Amniotic epithelial cell (primary cell): Measurements from ENCODE around the gene LIMCH1.
A peak's percentile ranks its signal among the peaks of the same experiment; 100 is the strongest.

ENCODE experiments used
- DNase-seq: peaks from one replicate; pipeline ENCODE4 v3.0.0-alpha.2; 2010; ENCODE audit warnings: low read depth

Gene LIMCH1

DNA sequence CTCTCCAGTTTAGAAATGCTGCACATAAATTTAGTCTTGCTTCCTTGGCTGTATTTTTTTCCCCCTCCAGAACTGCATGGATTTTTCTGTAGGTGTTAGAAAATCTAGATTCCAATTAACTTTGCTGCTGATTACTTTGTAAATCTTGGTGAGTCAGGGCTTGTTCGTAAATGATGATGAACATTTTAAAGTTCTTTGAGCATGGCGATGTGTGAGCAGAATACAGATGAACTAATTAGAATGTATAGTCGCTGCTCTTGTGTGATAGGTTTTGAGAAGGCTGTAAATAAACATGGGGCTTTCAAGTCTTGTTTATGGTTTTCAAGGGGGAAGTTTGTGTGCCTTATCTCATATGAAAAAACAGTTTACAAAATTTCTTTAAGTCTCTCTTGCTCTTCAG is 23.3 kb downstream of the LIMCH1 start:
- no peak for DNase-seq

DNA sequence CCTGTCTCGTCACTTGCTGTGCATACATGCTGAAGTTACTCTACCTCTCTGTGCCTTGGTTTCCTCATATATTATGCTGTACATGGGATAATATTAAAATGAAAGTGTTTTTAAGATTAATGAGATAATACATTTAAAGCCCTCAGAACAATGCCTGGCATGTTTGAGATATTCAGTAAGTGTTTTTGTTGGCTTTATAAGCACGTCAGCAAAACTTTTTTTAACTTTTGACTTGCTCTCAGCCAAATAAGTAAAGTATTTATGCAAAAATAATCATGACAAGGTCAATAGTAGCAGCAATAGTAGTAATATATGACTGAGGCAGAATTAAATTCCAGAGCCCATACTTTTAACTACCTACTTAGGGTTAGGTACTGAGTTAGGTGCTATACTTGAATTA is 29.2 kb downstream of the LIMCH1 start:
- DNase-seq, result no peak

DNA sequence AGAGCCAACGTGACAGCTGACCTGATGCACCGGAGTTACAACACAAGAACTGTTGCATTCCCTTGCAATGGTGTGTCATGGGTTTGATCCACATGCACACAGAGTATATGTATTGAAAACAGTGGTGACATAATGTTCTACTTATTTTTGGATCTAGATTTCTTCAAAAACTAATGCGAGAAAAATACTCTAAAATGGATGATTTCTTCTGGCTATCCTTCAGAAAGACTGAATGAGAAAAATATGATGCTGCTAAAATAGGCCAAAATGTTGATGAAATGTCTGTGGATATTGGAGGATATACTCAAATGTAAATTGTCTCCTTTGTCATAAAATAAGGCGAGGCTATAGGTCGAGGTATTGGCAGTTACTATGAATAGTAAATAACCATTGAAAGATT is 30.4 kb downstream of the LIMCH1 start:
- DNase-seq, result no peak

DNA sequence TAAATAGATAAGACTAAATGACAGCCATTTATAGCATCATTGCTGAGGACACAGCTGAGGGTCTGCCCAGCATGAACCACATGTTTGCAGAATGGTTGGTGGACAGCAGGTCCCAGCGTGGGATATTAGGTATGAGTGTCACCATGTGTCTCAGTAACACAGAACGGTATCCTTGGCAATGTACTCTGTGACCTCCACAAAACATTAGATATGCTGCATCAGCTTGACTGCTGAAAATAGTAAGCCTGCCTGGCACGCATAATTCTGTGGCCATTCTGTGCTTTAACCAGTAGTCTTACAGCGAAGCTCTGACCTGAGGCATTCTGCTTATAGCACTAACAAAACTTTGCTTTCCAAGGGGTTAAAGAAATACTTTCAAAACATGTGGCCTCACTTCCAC is 32.0 kb downstream of the LIMCH1 start:
- DNase-seq, result no peak

DNA sequence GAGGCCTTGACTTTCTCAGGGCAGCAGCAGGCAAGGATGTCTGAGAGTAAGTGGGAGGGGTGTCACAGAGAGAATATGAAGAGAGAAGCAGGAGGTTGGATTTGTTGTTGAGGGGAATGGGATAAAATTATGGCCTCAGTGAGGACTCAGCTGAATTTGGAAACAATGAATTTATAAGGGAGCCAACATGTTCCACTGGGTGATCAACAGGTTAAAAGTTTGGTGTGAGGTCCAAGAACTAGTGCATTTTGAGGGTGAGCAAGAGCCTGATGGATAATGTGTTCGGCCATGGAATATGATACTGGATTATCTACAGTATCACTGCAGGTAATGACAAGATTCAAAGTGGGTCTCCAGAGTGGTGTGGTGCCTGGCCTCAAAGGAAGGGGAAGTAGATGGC is 33.5 kb downstream of the LIMCH1 start:
- DNase-seq, result no peak

DNA sequence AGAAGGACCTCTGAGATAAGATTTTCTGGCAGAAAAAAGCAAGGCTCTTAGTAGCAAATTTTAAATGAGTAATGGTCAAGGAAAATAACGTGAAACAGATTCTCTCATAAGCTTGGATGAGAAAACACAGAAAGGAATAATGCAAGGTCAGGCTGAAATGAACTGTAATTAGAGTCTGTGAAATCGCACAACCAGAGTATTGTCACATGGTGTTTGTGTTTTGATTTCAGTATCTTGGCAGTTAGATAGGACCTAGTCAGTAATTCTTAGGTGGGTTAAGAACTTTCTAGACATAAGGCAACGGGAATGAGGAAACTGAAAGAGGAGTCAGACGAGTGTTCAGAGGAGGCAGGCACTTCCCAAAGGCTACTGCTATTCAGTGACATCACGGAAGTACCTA is 34.6 kb downstream of the LIMCH1 start:
- peak; percentile 87 for DNase-seq

DNA sequence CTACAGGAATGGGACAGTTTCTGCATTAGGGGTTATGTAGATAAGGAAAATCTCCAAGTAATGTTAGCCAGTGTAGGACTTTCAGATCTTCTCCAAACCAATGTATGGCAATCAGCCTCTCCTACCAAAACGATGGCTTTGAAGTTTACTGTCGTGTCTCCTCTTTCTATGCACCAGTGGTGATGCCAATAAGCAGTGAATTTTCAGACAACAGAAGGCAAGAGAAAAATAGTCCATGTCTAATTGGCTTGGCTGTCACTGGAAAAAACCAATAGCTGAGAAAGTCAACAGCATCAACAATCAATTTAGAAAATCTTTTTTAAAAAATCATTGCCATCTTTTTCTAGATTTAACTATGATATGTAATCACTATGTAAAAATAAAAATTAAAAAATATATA is 35.0 kb downstream of the LIMCH1 start:
- DNase-seq, result no peak

DNA sequence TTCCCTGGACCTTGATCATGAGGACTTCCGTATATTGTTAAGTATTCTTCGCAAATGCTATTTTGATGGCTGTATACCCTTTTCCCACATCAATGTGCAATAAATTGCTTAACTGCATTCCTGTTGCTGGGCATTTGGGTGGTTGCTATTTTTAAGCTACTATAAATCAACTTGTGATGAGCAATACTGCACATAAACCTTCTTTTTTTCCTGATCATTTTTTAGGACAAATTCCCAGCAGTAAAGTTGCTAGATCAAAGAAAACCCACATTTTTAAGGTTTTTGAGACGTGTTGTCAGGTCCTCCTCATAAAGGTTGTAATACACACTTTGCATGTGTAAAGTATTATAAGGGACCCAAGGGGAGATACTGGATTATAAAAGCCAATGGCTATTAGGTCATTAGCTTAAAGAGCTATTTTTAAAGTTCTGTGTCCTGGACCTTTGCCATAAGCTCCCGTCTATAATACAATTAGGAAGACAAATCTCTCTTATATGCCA is 35.6 kb downstream of the LIMCH1 start:
- DNase-seq, result peak; percentile 85

DNA sequence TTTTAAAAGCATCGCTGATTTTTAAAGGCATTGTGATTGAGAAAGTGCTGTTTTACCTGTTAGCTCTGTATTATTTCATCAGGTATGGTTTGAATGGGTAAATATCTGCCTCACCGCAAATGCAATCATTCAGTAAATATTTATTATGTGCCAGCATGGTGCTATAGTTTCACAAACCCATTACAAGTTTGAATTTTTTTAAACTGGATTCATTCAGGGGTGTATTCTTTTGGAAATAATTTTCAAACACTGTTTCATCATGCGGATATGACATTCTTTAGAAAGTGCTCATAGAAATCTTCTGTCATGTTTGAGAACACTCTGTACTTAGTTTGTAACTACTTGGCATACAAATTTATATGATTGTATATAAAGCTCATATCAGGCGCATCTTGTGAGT is 37.2 kb downstream of the LIMCH1 start:
- DNase-seq, result peak; percentile 74

DNA sequence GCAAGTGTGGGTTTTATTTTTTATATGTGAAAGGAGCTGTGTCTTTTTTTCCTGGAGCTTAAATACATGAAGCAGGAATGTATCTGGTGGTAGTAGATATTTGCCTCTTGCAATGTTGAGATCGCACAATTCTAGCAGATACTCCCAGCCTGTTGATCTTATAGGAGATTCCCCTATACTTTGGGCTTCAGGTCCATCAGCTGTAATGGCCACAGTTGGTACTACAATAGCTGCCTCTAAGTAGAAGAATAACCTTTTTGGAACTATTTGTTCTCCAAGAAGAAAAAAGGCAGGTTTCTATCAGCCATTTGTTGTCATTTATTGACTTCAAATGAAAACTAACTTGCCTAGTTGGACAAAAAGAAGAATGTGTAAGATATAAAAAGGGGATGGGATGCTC is 37.7 kb downstream of the LIMCH1 start:
- no peak for DNase-seq

DNA sequence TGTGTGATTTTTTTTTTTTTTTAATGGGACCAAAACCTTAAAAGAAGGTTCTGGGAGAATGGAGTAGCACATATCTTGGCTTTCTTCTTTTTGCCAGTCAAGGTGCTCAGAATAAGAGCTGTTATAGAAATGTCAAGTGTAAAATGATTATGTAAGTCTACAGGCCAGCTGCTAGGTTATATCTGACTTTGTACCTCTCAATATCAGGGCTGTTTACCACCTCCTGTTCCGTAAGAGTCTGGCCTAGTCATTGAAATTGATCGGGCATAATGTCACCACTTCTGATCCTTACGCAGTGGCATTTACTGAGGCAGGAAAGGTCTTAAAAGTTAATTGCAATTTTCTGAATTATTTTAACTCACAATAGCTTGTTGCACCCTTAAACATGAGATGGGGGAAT is 41.1 kb downstream of the LIMCH1 start:
- DNase-seq, result no peak

DNA sequence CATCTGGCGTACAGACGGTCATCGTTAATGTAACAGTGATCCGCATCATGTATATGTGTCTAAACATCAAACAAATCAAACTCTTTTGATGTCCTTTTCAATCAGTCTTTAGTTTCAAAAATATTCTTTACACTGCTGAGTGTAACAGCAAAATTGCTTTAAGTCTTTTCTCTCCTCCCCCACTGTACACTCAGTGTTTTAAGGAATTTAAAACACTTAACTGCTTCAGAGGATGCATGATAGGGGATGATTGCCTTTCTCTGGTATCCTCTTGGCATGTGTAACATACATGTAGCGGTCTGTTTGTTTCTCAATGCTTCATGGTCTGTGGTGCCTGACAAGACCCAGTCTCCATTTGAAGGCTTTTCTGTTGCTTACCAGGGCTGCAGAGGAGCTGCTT is 41.6 kb downstream of the LIMCH1 start:
- peak; percentile 63 for DNase-seq

DNA sequence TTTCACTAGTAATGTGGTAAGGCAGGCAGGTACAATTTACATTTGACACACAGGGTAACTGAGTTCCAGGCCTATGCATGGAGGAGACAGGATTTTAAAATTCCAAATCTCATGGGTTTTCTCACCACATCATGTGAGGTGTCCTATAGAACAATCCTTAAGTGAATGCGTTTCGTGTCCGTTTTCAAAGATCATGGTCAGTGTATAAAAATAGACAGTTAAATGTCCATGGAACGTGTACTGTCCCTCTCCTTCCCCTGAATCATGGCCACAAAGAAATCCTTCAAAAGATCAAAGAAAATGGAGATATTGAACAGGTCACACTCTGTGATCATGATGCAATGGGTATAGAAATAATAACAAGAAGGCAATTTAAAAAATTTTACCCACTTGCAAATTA is 42.0 kb downstream of the LIMCH1 start:
- no peak for DNase-seq

DNA sequence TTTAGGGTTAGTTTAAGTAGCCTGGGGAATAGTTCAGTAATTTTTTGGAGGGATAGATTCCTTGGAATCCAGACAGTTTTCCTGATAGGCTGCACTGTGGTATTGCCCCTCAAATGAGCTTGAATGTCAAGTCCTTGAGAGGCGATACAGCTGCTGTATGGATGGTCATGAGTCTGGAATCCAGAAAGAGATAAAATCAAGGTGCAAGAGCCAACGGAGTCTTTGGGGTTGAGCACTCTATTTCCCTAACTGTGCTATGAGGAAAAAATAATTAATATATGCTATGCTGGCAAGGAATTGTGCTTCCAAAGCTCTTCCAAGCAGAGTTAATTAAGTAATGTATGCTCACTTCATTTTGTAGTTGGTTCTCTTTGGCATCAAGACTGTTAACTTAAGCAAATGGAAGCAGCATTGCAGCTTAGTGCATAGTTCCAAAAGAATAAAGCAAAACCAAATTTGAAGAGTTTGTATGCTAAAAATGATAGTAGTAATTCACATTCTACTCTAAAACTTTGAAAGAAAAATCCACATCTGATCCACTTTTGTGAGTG is 48.8 kb downstream of the LIMCH1 start:
- peak; percentile 15 for DNase-seq

DNA sequence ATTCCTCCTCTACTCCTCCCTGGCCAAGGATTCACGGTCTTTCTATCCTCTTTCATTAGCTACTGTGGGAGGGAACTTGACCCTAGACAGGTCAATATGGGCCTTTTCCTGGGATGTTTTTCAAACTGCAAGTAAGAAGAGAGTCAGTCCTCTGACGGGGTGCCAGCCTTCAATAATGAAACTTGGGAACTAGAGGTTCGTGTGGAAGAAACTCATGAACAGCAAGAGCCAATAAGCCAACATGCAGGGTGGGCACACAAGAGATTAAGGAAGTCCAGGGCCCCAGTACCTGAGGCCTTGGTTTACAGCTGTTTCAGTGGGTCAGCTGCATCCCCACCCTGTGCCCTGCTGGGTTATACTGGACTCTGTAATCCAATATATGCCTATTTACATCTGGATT is 49.3 kb downstream of the LIMCH1 start:
- DNase-seq, result no peak

DNA sequence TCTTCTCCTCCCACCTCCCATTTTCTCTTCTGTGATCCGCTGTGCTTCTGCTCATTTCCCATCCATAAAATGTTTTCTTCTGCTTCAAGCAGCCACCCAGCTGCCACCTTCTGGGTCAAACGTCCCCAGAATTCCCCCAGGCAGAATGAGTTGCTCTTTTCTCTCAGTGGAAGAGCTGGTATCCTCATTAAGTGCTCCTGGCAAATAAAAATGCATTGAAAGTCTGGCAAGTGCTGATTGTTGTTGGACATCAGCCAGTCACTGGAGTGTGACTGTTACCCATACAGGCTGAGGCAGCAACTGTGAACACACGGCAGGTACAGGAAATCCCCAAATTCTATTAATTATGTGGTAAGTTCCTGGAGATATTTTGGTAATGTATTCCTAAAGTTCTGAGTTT is 52.6 kb downstream of the LIMCH1 start:
- no peak for DNase-seq

DNA sequence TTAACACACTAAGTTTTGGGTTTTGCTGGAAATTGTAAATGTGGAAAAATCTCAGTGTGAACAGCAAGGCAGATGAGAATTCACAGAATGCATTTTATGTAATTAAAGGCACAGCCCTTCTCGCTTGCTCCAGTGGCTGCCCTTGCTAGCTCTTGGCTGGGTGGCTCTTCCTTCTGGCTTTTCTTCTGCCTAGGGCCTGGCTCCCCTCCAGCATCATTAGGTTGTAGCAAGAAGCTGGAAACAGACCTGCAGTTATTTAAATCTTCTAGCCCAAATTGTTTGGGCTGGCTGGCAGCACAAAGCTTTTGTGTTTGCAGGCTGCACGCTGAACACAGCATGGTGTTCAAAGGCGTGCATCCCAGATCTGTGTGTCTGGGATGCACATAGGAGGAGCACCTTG is 56.5 kb downstream of the LIMCH1 start:
- no peak for DNase-seq

DNA sequence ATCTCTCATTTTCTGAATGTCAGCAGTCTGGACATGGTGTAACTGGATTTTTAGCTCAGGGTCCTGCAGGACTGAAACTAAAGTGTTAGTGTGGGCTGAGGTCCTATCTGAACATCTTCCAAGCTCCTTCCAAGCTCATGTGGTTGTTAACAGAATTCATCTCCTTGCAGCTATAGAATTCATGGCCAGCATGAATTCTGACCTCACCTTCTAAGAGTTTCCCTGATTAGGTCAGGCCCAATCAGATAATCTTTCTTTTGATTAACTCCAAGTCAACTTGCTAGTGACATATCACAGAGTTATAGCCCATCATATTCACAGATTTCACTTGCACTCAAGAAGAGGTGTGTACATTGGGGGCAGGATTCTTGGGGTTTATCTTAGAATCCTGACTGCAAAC is 59.5 kb downstream of the LIMCH1 start:
- DNase-seq, result no peak

DNA sequence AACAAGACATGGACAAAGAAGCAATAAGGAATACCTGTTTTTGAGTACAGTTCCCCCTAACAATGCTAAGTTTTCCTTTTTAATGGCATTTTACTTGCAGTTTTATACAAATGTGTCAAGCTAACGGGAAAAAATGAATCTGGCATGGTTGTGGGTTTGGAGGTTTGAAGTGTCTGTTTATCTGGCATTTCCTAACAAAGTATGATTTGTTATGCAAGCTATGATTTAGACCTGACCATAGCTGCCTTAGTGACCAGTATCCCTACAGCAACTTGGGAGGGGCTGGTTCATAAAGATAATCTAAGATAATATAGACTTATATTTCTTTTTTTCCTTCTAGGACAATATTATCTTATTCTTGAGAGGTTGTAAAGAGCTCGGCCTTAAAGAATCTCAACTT is 60.6 kb downstream of the LIMCH1 start:
- peak; percentile 85 for DNase-seq

DNA sequence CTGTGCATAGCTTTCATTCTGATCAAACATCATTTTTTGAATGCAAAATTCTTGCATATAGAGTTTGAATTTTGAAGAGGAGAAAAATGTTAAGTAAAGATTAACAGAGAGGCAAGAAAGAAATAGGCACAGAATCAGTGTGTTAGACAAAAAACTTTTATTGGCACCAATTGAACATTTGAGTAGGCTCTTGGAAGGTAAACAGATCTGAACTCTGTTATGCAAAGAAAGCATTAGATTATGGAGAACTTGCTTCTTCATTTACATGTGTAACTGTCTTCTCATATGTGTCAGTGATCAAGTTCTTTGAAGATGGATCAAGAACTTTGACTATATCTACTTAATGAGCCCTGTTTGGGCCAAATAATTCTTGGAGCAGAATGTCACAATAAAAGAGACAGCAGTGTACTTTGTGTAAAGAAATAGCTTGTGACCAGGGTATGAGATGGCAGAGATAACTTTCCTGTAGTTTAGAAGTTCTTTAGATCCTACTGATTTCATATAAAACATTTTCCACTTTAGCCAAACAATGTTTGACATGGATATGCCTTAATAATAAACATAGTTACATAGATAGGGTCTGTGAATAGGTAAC is 61.3 kb downstream of the LIMCH1 start:
- DNase-seq, result no peak

DNA sequence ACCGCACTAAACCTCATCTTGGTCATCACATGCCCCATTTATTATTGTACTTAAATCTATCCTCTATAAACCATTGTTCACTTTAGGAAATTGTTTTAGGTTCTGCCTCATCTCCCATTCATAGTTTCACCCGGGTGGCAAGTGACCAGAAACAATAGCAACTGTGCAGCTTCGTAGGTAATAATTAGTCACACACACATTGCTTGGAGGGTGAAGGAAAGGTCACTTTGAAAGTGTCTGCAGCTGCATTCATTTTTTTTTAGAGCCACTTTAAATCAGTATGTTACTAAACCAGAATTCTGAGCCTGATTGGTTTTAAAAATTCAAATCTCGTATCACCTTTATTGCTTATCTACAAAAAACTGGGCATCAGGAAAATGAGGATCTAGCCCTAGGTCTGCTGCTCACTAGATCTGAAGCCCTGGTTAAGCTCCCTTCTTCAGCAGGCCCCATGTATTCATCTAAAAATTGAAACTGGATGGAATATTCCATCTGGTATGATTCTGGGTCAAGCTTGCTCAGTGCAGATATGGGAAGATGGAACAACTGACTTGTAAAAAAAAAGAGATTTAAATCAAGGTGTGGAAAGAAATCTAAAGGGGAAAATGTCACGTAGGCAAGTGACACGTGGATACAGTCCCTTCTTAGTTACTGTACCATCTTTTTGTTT is 62.4 kb downstream of the LIMCH1 start:
- no peak for DNase-seq

DNA sequence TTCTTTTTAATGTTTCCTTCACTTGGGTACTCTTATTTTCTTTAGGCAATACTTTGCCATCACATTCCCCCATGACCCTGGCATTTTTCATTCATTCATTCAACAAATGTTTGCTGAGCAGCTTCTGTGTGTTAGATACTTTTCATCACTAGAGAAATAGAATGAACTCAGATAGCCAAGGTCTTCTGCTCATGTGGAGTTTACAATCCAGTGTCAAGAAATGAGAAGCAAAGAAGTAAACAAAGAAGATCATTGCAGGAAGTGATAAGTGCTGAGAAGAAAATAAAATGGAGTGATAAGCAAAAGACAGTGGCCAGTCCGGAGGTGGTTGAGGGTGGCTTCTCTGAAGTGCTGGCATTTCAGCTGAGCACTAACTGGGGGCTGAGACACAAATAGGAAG is 63.1 kb downstream of the LIMCH1 start:
- DNase-seq, result no peak

DNA sequence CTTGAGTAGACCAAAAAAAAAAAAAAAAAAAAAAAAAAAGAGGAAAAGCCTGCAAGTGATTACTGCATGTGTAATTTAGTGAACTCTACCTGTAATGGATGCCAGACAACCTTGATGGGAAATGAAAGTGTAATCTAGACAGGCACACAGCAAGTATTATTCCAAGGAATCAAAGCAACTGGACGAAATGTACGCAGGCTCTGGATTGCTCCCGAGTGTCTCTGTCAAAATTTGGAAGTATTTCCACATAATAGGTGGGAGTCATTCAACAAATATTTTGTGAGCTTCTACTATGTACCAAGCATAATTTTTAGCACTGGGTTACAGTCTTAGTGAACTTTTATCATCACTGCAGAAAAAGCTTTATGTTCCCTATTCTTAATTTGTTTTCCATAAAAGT is 64.2 kb downstream of the LIMCH1 start:
- DNase-seq, result no peak
